ENCODE measurements around the gene KIAA1217.
"Not testable (repeated sequence)": the region's sequence is repeated elsewhere in the genome, so short reads cannot be mapped to it uniquely, and the experiment has no call there.

KIAA1217 gene

GRCh38 chr10:24445958-24446357, 237.0 kb downstream of the KIAA1217 start:
- DNase-seq = not testable (repeated sequence)

- DNase-seq = no peak
These were observed 237.8 kb downstream of the KIAA1217 start for GRCh38 chr10:24446739-24447138.

- DNase-seq = no peak
These were observed 239.5 kb downstream of the KIAA1217 start for GRCh38 chr10:24448351-24448999.

GRCh38 chr10:24449321-24449740, 240.4 kb downstream of the KIAA1217 start:
- no peak for DNase-seq

- DNase-seq = no peak
These were observed 240.9 kb downstream of the KIAA1217 start for GRCh38 chr10:24449769-24450310.

GRCh38 chr10:24451325-24451820, 242.4 kb downstream of the KIAA1217 start:
- no peak for DNase-seq

- no peak for DNase-seq
These were observed 243.1 kb downstream of the KIAA1217 start for GRCh38 chr10:24452030-24452429.

GRCh38 chr10:24453404-24453830, 244.5 kb downstream of the KIAA1217 start:
- DNase-seq = no peak

- DNase-seq = no peak
These were observed 245.0 kb downstream of the KIAA1217 start for GRCh38 chr10:24453973-24454372.

- DNase-seq = no peak
These were observed 246.5 kb downstream of the KIAA1217 start for GRCh38 chr10:24455447-24455846.

GRCh38 chr10:24456322-24456721, 247.4 kb downstream of the KIAA1217 start:
- DNase-seq = no peak

GRCh38 chr10:24457661-24458318, 248.9 kb downstream of the KIAA1217 start:
- DNase-seq = no peak

- DNase-seq = no peak
These were observed 250.9 kb downstream of the KIAA1217 start for GRCh38 chr10:24459836-24460235.

GRCh38 chr10:24462291-24462813, 253.4 kb downstream of the KIAA1217 start:
- DNase-seq = no peak

- DNase-seq = no peak
These were observed 254.1 kb downstream of the KIAA1217 start for GRCh38 chr10:24462889-24463552.

GRCh38 chr10:24463611-24464426, 254.9 kb downstream of the KIAA1217 start:
- DNase-seq = no peak

- DNase-seq = no peak
These were observed 256.4 kb downstream of the KIAA1217 start for GRCh38 chr10:24465124-24465874.

GRCh38 chr10:24465891-24466818, 257.2 kb downstream of the KIAA1217 start:
- no peak for DNase-seq

GRCh38 chr10:24467136-24467535, 258.2 kb downstream of the KIAA1217 start:
- no peak for DNase-seq

- DNase-seq = no peak
These were observed 258.7 kb downstream of the KIAA1217 start for GRCh38 chr10:24467605-24468004.

Data from suppressor macrophage (primary cell).